NCI-H82 treated with DMSO at 0.1 percent for 48 hours (cell line): ENCODE data around the gene MEGF6.

Experiments
- DNase-seq: peaks from one replicate; lab custom pipeline; 2025; ENCODE audit not compliant: unreplicated experiment; lab: John Stamatoyannopoulos, UW

Gene MEGF6

GRCh38 chr1:3506943-3507342 lies 104.4 kb downstream of the MEGF6 start:
- DNase-seq = no peak

- DNase-seq = no peak
Observed at GRCh38 chr1:3506041-3506440, 105.3 kb downstream of the MEGF6 start.

- no peak for DNase-seq
Observed at GRCh38 chr1:3505161-3505560, 106.1 kb downstream of the MEGF6 start.

GRCh38 chr1:3504822-3505153 lies 106.5 kb downstream of the MEGF6 start:
- DNase-seq = no peak

GRCh38 chr1:3504151-3504821 lies 107.0 kb downstream of the MEGF6 start:
- no peak for DNase-seq

- no peak for DNase-seq
Observed at GRCh38 chr1:3503525-3503886, 107.8 kb downstream of the MEGF6 start.

- no peak for DNase-seq
Observed at GRCh38 chr1:3502641-3503524, 108.4 kb downstream of the MEGF6 start.

- no peak for DNase-seq
Observed at GRCh38 chr1:3501856-3502640, 109.3 kb downstream of the MEGF6 start.

- no peak for DNase-seq
Observed at GRCh38 chr1:3501437-3501836, 109.9 kb downstream of the MEGF6 start.

- no peak for DNase-seq
Observed at GRCh38 chr1:3500265-3500835, 111.0 kb downstream of the MEGF6 start.

- no peak for DNase-seq
Observed at GRCh38 chr1:3499611-3500010, 111.7 kb downstream of the MEGF6 start.

- DNase-seq = no peak
Observed at GRCh38 chr1:3498986-3499385, 112.3 kb downstream of the MEGF6 start.

- DNase-seq = no peak
Observed at GRCh38 chr1:3498246-3498930, 112.9 kb downstream of the MEGF6 start.

GRCh38 chr1:3497521-3497920 lies 113.8 kb downstream of the MEGF6 start:
- DNase-seq = no peak

GRCh38 chr1:3496916-3497315 lies 114.4 kb downstream of the MEGF6 start:
- no peak for DNase-seq

- DNase-seq = no peak
Observed at GRCh38 chr1:3495776-3496745, 115.2 kb downstream of the MEGF6 start.

- DNase-seq = no peak
Observed at GRCh38 chr1:3494321-3495308, 116.7 kb downstream of the MEGF6 start.

GRCh38 chr1:3492545-3493246 lies 118.6 kb downstream of the MEGF6 start:
- DNase-seq = no peak
